Measurements from ENCODE around the gene IL1RAPL1.

Gene IL1RAPL1

DNA sequence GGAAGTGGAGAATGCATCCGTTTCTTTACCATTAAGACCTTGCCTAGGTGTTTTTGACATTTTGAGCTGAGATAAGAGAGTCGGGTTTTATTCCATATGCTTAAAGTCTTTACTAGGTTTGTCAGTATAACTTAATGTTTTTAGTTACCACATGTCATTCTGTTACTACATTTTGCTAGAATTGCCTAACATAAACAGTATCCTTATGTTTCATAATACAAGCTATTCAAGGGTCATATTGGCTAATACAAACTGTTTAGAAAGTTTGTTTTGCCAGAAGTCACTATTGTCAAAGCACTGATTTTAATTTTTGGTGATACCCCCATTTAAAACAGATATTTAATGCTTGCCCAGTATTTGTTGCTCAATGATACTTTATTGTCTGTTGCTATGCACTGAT is 1200.4 kb downstream of the IL1RAPL1 start:
- H3K4me2 ChIP-seq (ENCODE audit: low read depth, low read length, poor library complexity, severe bottlenecking): no peak overlapping the region
- no peak overlapping the region for H3K27ac ChIP-seq (ENCODE audit: low read depth, low read length)
- H3K4me3 ChIP-seq (ENCODE audit: insufficient read depth, low read length, poor library complexity, severe bottlenecking): no peak overlapping the region
- no peak for TF ChIP-seq EZH2phosphoT487 (conservative IDR thresholded peaks at IDR 0.05; ENCODE audit: low read length)
- TF ChIP-seq, protein P1, sequence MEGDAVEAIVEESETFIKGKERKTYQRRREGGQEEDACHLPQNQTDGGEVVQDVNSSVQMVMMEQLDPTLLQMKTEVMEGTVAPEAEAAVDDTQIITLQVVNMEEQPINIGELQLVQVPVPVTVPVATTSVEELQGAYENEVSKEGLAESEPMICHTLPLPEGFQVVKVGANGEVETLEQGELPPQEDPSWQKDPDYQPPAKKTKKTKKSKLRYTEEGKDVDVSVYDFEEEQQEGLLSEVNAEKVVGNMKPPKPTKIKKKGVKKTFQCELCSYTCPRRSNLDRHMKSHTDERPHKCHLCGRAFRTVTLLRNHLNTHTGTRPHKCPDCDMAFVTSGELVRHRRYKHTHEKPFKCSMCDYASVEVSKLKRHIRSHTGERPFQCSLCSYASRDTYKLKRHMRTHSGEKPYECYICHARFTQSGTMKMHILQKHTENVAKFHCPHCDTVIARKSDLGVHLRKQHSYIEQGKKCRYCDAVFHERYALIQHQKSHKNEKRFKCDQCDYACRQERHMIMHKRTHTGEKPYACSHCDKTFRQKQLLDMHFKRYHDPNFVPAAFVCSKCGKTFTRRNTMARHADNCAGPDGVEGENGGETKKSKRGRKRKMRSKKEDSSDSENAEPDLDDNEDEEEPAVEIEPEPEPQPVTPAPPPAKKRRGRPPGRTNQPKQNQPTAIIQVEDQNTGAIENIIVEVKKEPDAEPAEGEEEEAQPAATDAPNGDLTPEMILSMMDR (IDR thresholded peaks at IDR 0.05; ENCODE audit: insufficient read depth, low read length, poor library complexity, severe bottlenecking): no peak
- H3K36me3 ChIP-seq (ENCODE audit: low read length): no peaks in the 10 kb centered on the region
- no peaks in the 10 kb centered on the region for H3K27me3 ChIP-seq (ENCODE audit: low read length)
- H3K9me2 ChIP-seq (replicated peaks; ENCODE audit: insufficient read depth, low read length): no peaks in the 10 kb centered on the region
- H3K79me2 ChIP-seq (ENCODE audit: insufficient read depth, low read length): no peaks in the 10 kb centered on the region
- no peak overlapping the region for H3K9ac ChIP-seq (ENCODE audit: low read length)
- no peaks in the 10 kb centered on the region for H3K9me3 ChIP-seq (ENCODE audit: insufficient read depth, low read length)
- H2AFZ ChIP-seq (ENCODE audit: low read depth, low read length, severe bottlenecking): no peak overlapping the region
- no peaks in the 10 kb centered on the region for H3F3A ChIP-seq (ENCODE audit: insufficient read depth)
- H4K20me1 ChIP-seq (ENCODE audit: low read depth, low read length): no peaks in the 10 kb centered on the region

DNA sequence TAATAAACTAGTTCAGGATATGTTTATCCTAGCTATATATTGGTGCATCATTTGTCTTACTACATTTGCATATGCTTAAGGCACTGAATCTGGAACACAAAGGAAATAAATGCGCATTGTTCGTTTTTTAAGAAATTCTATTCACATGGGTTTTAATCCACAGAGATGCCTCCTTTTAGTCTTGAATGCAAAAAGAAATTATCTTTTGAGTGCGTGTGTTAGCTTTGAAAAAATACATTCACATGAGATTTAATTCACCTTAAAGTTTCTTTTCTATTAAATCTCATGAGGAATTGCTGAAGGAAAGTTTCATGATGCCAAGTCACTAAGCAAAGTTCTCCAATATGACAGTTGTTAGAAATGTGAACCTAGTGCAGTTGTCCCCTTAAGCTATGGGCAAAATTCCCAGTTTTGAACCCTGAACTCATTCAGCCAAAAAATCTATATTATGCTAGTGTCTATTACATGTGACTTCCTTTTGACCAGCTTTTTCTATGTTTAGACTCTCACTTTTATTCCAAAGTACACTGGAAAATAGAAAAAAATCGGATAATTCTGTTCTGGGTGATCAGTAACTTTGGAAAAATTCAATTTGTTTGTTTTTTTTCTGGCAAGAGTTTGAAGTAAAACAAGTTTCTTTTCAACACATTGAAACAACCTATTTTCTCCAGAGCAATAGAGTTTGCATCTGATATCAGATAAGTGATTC is 1201.9 kb downstream of the IL1RAPL1 start:
- no peak overlapping the region for H3K4me3 ChIP-seq (ENCODE audit: insufficient read depth, low read length, poor library complexity, severe bottlenecking)
- no peaks in the 10 kb centered on the region for H3K79me2 ChIP-seq (ENCODE audit: insufficient read depth, low read length)
- no peaks in the 10 kb centered on the region for H3K9me3 ChIP-seq (ENCODE audit: insufficient read depth, low read length)
- H3K4me2 ChIP-seq (ENCODE audit: low read depth, low read length, poor library complexity, severe bottlenecking): no peak overlapping the region
- no peak overlapping the region for H3K9ac ChIP-seq (ENCODE audit: low read length)
- H3K9me2 ChIP-seq (replicated peaks; ENCODE audit: insufficient read depth, low read length): no peaks in the 10 kb centered on the region
- H3K27me3 ChIP-seq (ENCODE audit: low read length): no peaks in the 10 kb centered on the region
- H4K20me1 ChIP-seq (ENCODE audit: low read depth, low read length): no peaks in the 10 kb centered on the region
- no peak for TF ChIP-seq EZH2phosphoT487 (conservative IDR thresholded peaks at IDR 0.05; ENCODE audit: low read length)
- TF ChIP-seq, protein P1 (IDR thresholded peaks at IDR 0.05; ENCODE audit: insufficient read depth, low read length, poor library complexity, severe bottlenecking): no peak
- no peak overlapping the region for H2AFZ ChIP-seq (ENCODE audit: low read depth, low read length, severe bottlenecking)
- no peak overlapping the region for H3K27ac ChIP-seq (ENCODE audit: low read depth, low read length)
- no peaks in the 10 kb centered on the region for H3K36me3 ChIP-seq (ENCODE audit: low read length)
- no peaks in the 10 kb centered on the region for H3F3A ChIP-seq (ENCODE audit: insufficient read depth)

DNA sequence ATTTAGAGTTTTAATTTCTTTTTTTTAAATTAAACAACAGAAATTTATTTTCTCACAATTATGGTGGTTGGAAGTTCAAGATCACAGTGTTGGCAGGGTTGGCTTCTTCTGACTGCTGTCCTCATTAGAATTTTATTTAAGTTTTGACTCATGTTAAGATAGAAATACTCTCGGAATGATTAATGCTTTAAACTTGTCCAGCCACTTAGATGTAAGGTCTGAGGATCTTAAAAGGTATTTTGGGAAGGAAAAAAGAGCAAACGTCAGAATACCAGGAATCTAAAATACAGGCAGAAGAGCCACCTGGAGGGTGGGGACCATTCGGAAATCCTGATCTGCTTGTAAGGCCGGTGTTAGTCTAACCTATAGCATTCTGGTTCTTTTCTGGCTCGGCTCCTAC is 1205.1 kb downstream of the IL1RAPL1 start:
- TF ChIP-seq, protein P1 (IDR thresholded peaks at IDR 0.05; ENCODE audit: insufficient read depth, low read length, poor library complexity, severe bottlenecking): no peak
- TF ChIP-seq EZH2phosphoT487 (conservative IDR thresholded peaks at IDR 0.05; ENCODE audit: low read length): no peak
- H2AFZ ChIP-seq (ENCODE audit: low read depth, low read length, severe bottlenecking): no peak overlapping the region
- H3K27ac ChIP-seq (ENCODE audit: low read depth, low read length): no peak overlapping the region
- no peak overlapping the region for H3K4me3 ChIP-seq (ENCODE audit: insufficient read depth, low read length, poor library complexity, severe bottlenecking)
- no peaks in the 10 kb centered on the region for H4K20me1 ChIP-seq (ENCODE audit: low read depth, low read length)
- H3K9me2 ChIP-seq (replicated peaks; ENCODE audit: insufficient read depth, low read length): no peaks in the 10 kb centered on the region
- H3K9me3 ChIP-seq (ENCODE audit: insufficient read depth, low read length): no peaks in the 10 kb centered on the region
- H3K4me2 ChIP-seq (ENCODE audit: low read depth, low read length, poor library complexity, severe bottlenecking): no peak overlapping the region
- H3K9ac ChIP-seq (ENCODE audit: low read length): no peak overlapping the region
- H3K36me3 ChIP-seq (ENCODE audit: low read length): no peaks in the 10 kb centered on the region
- no peaks in the 10 kb centered on the region for H3K27me3 ChIP-seq (ENCODE audit: low read length)
- H3K79me2 ChIP-seq (ENCODE audit: insufficient read depth, low read length): no peaks in the 10 kb centered on the region
- no peaks in the 10 kb centered on the region for H3F3A ChIP-seq (ENCODE audit: insufficient read depth)
